Smooth muscle cell (in vitro differentiated cells): ENCODE data around the gene FOXR1. TPM values are rescaled to one million over a fixed set of nuclear protein-coding genes. Genes with fewer than 3 reads are reported as not detected.
"Not testable (repeated sequence)": the region's sequence is repeated elsewhere in the genome, so short reads cannot be mapped to it uniquely, and the experiment has no call there.

Source experiments
- DNase-seq: peaks from one replicate; lab custom pipeline; 2025; ENCODE audit not compliant: unreplicated experiment; lab: John Stamatoyannopoulos, UW
- H2AFZ ChIP-seq: fragments of 200-600 bp; sonication (generic); 2 replicates; pipeline ENCODE4 v1.6.0; 2016; ENCODE audit warnings: antibody characterized with exemption, low read depth, mild to moderate bottlenecking
- H3F3A ChIP-seq: fragments of 200-600 bp; sonication (generic); 2 replicates; pipeline ENCODE4 v1.6.0; 2017; ENCODE audit warnings: antibody characterized with exemption, low read depth
- H3K27ac ChIP-seq: fragments of 200-600 bp; sonication (generic); 2 replicates; pipeline ENCODE4 v1.5.1; 2016; ENCODE audit warnings: low read depth, mild to moderate bottlenecking
- H3K27me3 ChIP-seq: fragments of 200-600 bp; sonication (generic); 2 replicates; pipeline ENCODE4 v1.6.1; 2016; ENCODE audit warnings: low read depth, mild to moderate bottlenecking
- H3K36me3 ChIP-seq: fragments of 200-600 bp; sonication (generic); 2 replicates; pipeline ENCODE4 v1.5.1; 2016; ENCODE audit warnings: low read depth
- H3K4me1 ChIP-seq: fragments of 200-600 bp; sonication (generic); 2 replicates; pipeline ENCODE4 v1.5.1; 2016; ENCODE audit warnings: low read depth
- H3K4me2 ChIP-seq: fragments of 200-600 bp; sonication (generic); 2 replicates; pipeline ENCODE4 v1.6.0; 2016; ENCODE audit warnings: mild to moderate bottlenecking
- H3K4me3 ChIP-seq: fragments of 200-600 bp; sonication (generic); 2 replicates; pipeline ENCODE4 v1.5.1; 2016; ENCODE audit warnings: mild to moderate bottlenecking
- H3K79me2 ChIP-seq: fragments of 200-600 bp; sonication (generic); 2 replicates; pipeline ENCODE4 v1.6.0; 2016; ENCODE audit warnings: low read depth, mild to moderate bottlenecking
- H3K9ac ChIP-seq: fragments of 200-600 bp; sonication (generic); 2 replicates; pipeline ENCODE4 v1.6.0; 2016; ENCODE audit warnings: low read depth
- H3K9me3 ChIP-seq: fragments of 200-600 bp; sonication (generic); replicated peaks from 2 replicates; pipeline ENCODE4 v1.5.1; 2016; ENCODE audit warnings: low read depth
- H4K20me1 ChIP-seq: fragments of 200-600 bp; sonication (generic); 2 replicates; pipeline ENCODE4 v1.6.0; 2016; ENCODE audit warnings: low read depth
- WGBS: methylation state at CpG from one replicate; pipeline ENCODE4 v1.1.7; 2016; ENCODE audit warnings: low lambda C conversion rate; 5-methylcytosine and 5-hydroxymethylcytosine counted together
- polyA plus RNA-seq: library from polyadenylated mRNA; unstranded; fragments of >200 nt; fragmentation: Nextera tagmentation; extraction: Ambion mirVana; gene quantifications from 2 replicates; pipeline ENCODE4 v1.2.1, GENCODE V29; 2016
- total RNA-seq: library from RNA; depleted of rRNA; stranded (reverse); fragments of >200 nt; gene quantifications from 2 replicates; pipeline ENCODE4 v1.2.3, GENCODE V29; 2014
- TF ChIP-seq, protein P1 (sequence below): fragments of 200-600 bp; sonication (generic); IDR thresholded peaks from 2 replicates; pipeline ENCODE4 v1.5.1; 2017; ENCODE audit warnings: borderline replicate concordance, mild to moderate bottlenecking, antibody characterized with exemption; ENCODE audit not compliant: insufficient read depth, poor library complexity, severe bottlenecking

FOXR1 gene
- total and polyA plus RNA-seq, 2 experiments from 2014 or later, result not detected

DNA sequence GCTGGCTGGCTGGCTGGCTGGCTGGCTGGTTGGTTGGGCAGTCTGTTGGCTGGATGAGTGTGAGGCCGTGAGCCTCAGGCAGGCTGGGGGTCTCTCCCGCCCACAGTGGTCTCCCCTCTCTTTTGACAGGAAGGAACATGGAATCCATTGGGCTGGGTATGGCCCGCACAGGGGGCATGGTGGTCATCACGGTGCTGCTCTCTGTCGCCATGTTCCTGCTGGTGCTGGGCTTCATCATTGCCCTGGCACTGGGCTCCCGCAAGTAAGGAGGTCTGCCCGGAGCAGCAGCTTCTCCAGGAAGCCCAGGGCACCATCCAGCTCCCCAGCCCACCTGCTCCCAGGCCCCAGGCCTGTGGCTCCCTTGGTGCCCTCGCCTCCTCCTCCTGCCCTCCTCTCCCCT, 13.6 kb upstream of the FOXR1 start:
- WGBS, result 95% methylated on average over 3 of the region's 8 CpGs
- TF ChIP-seq, protein P1, sequence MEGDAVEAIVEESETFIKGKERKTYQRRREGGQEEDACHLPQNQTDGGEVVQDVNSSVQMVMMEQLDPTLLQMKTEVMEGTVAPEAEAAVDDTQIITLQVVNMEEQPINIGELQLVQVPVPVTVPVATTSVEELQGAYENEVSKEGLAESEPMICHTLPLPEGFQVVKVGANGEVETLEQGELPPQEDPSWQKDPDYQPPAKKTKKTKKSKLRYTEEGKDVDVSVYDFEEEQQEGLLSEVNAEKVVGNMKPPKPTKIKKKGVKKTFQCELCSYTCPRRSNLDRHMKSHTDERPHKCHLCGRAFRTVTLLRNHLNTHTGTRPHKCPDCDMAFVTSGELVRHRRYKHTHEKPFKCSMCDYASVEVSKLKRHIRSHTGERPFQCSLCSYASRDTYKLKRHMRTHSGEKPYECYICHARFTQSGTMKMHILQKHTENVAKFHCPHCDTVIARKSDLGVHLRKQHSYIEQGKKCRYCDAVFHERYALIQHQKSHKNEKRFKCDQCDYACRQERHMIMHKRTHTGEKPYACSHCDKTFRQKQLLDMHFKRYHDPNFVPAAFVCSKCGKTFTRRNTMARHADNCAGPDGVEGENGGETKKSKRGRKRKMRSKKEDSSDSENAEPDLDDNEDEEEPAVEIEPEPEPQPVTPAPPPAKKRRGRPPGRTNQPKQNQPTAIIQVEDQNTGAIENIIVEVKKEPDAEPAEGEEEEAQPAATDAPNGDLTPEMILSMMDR, result no peak
- H3K9me3 ChIP-seq, result no peaks in the 10 kb centered on the region
- H4K20me1 ChIP-seq, result no peaks in the 10 kb centered on the region
- H3K4me3 ChIP-seq, result no peak overlapping the region
- H3K9ac ChIP-seq, result no peak overlapping the region
- no peak overlapping the region for H3K27ac ChIP-seq
- H3K27me3 ChIP-seq, result peaks cover 4% of the 10 kb centered on the region
- H3K4me1 ChIP-seq, result no peaks in the 10 kb centered on the region
- H3K4me2 ChIP-seq, result no peak overlapping the region
- no peak overlapping the region for H2AFZ ChIP-seq
- H3K79me2 ChIP-seq, result no peaks in the 10 kb centered on the region
- H3K36me3 ChIP-seq, result no peaks in the 10 kb centered on the region
- DNase-seq, result no peak
- H3F3A ChIP-seq, result no peaks in the 10 kb centered on the region

- Histone ChIP-seq H3K27ac (no peak overlapping the region), H2AFZ (no peak overlapping the region), H3K4me2 (no peak overlapping the region), H3K4me3 (no peak overlapping the region), H3K36me3 (no peaks in the 10 kb centered on the region), H4K20me1 (no peaks in the 10 kb centered on the region), H3F3A (no peaks in the 10 kb centered on the region), H3K79me2 (no peaks in the 10 kb centered on the region), H3K4me1 (no peaks in the 10 kb centered on the region), H3K27me3 (peaks cover 3% of the 10 kb centered on the region), H3K9me3 (no peaks in the 10 kb centered on the region), H3K9ac (no peak overlapping the region)
- 87% methylated on average over 2 of the region's 2 CpGs for WGBS
- TF ChIP-seq, protein P1, result no peak
- no peak for DNase-seq
These were observed 13.0 kb upstream of the FOXR1 start for GRCh38 chr11:118958577-118958976.

GRCh38 chr11:118961189-118961588, 10.4 kb upstream of the FOXR1 start:
- Histone ChIP-seq H3K27me3 (no peaks in the 10 kb centered on the region), H3F3A (no peaks in the 10 kb centered on the region), H3K4me1 (no peaks in the 10 kb centered on the region), H3K79me2 (no peaks in the 10 kb centered on the region), H3K27ac (no peak overlapping the region), H4K20me1 (no peaks in the 10 kb centered on the region), H3K4me2 (no peak overlapping the region), H3K9ac (no peak overlapping the region), H3K4me3 (no peak overlapping the region), H2AFZ (no peak overlapping the region), H3K36me3 (no peaks in the 10 kb centered on the region), H3K9me3 (no peaks in the 10 kb centered on the region)
- no peak for DNase-seq
- 82% methylated on average over 4 of the region's 5 CpGs for WGBS
- TF ChIP-seq, protein P1, result no peak

DNA sequence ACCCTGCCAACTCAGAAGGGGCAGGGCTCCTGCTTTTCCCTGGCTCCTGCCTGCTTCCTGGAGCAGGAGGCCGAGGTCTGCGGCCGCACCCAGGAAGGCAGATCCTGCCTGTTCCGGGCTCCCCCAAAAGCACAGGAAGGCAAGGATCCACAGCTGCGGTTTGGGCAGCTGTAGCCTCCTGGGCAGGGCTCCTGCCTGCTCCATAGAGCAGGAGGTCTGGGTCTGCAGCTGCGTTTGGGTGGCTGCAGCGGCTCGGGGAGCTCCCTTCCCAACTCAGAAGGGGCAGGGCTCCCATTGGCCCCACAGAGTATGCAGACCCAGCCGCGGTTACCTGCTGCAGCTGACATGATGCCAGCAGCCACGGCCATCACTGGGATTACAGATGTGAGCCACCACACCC, 10.0 kb upstream of the FOXR1 start:
- Histone ChIP-seq H3K36me3 (no peaks in the 10 kb centered on the region), H3K9me3 (no peaks in the 10 kb centered on the region), H3K27ac (no peak overlapping the region), H2AFZ (no peak overlapping the region), H3K4me1 (no peaks in the 10 kb centered on the region), H3K4me2 (no peak overlapping the region), H3K4me3 (no peak overlapping the region), H3F3A (no peaks in the 10 kb centered on the region), H3K9ac (no peak overlapping the region), H4K20me1 (no peaks in the 10 kb centered on the region), H3K27me3 (no peaks in the 10 kb centered on the region), H3K79me2 (no peaks in the 10 kb centered on the region)
- 83% methylated on average over 11 of the region's 11 CpGs for WGBS
- TF ChIP-seq, protein P1, result no peak
- DNase-seq, result no peak

DNA sequence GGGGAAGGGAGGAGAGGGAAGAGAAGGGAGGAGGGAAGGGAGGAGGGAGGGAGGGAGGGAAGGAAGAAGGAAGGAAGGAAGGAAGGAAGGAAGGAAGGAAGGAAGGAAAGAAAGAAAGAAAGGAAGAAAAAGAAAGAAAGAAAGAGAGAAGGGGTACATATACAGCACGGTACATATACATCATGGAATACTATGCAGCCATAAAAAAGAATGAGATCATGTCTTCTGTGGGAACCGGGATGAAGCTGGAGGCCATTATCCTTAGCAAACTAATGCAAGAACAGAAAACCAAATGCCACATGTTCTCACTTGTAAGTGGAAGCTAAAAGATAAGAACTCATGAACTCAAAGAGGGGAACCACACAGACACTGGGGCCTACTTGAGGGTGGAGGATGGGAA, 2.1 kb upstream of the FOXR1 start:
- not testable (repeated sequence) for H4K20me1 ChIP-seq, H3K9me3 ChIP-seq, H3K27me3 ChIP-seq, H3K27ac ChIP-seq, H3K36me3 ChIP-seq, H3F3A ChIP-seq, H2AFZ ChIP-seq, H3K9ac ChIP-seq, H3K4me2 ChIP-seq, DNase-seq, H3K4me1 ChIP-seq, H3K79me2 ChIP-seq, H3K4me3 ChIP-seq
- WGBS, result 92% methylated on average over 2 of the region's 2 CpGs
